ENCODE data around the gene IGSF22.

DNA sequence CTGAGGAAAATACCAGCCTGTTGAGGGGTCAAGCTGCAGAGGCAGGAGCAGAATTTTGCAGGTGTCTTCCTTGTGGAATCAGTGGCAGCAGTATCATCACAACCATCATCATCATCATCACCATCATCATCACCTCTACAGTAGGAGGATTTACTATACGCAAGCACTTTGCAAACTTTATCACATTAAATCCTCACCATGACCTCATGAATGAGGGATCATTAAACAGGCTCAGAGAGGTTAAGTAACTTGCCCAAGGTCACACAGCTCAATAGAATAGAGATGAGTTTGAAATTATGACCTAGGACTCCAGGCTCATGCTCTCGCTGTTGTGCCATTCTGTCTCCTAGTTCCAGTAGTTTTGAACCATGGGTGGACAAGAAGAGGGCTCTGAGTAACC lies 40.0 kb upstream of the IGSF22 start:
- TF ChIP-seq POLR2A (IDR thresholded peaks at IDR 0.05; ENCODE audit: low read length) (no peak), GATA1 (IDR thresholded peaks at IDR 0.05; ENCODE audit: low read depth, low read length) (no peak)

All from erythroblast (primary cell).